Left forelimb (tissue), 1 donor: Measurements from ENCODE around the gene SNHG17.
"Not testable (repeated sequence)": the region's sequence is repeated elsewhere in the genome, so short reads cannot be mapped to it uniquely, and the experiment has no call there.

Source experiments
- DNase-seq: peaks from one replicate; pipeline ENCODE4 v3.0.0-alpha.2; 2018; ENCODE audit warnings: low spot score

Gene SNHG17

DNA sequence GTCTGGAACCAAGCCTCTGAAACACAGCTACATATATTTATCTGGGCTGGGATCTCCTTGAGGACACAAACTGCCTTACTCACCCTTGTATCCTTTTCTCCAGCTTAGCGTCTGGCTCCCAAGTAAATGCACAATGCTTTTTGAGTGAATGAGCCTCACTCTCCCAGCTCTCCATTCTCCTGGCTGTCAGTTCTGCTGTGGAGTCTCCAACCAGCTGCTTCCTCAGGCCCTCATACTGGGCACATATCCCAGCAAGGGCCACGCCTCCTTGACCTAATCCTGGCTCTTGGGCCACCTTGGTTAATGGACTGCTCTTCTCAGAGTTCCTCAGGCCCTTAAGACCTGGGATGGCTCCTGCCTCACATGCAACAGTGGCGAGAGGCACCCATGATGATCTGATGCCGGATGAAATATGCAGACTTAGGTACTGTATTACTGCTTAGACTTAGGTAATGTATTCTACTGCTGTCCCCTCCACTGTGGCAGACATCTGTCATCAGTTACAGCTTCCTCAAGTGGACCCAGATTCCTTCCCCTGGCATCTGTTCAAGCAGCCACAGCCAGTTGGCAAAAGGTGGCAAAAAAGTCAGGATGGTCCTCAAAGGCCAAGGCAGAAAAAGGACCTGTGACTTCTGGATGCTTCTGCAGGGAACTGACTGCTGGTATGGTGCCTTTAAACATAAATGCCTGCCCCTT lies 16.5 kb downstream of the SNHG17 start:
- DNase-seq = peak; percentile 50

DNA sequence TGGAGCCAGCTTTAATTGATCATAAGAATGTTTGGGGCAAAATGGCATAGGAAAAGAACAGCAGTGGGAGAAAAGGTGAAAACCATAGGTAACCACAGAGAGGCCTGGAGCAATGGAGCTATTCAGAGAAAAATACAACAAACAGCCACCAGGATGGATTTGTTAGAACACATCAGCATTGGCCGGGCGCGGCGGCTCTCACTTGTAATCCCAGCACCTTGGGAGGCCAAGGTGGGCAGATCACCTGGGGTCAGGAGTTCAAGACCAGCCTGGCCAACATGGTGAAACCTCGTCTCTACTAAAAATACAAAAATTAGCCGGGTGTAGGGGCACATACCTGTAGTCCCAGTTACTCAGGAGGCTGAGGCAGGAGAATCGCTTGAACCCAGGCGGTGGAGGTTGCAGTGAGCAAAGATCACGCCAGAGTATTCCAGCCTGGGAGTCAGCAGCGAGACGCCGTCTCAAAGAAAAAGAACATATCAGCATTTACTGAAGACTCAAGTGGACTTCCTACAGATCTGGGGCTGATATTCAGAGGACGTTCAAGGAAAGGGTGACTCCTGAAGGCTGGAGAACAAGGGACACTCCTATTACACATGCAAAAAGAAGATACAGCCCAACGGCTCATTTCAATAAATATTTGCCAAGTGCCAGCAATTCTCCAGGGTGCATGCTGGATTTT lies 20.2 kb downstream of the SNHG17 start:
- peak; percentile 2 for DNase-seq

DNA sequence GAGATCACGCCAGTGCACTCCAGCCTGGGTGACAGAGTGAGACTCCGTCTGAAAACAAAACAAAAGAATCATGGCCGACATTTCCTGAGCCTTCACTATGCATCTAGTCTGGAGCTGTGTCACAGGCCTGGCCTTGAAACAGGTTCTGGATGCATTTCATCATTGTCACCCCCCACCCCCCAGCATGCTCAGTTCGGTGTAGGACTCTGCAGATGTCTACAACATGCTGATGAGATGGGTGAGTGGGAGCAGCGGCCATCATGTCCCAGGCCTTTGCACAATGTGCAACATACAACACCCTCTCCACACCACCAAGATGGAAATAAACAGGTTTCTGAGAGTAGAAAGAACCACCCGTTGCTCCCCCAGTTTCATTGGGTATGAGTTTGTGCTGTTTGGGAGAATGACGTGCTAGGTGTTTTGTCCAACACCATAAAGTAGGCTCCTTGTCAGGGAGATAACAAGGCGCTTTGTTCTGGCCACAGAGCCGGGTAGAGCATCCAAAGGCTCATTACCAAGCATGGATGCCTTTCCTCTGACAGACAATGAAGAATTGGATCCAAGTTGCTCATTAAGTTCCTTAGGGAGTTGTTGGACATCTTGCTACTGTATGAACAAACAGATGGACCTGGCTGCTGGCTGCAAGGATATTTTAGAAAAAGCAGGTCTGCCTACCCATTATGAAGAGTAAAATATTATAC lies 22.1 kb downstream of the SNHG17 start:
- DNase-seq = peak; percentile 26

DNA sequence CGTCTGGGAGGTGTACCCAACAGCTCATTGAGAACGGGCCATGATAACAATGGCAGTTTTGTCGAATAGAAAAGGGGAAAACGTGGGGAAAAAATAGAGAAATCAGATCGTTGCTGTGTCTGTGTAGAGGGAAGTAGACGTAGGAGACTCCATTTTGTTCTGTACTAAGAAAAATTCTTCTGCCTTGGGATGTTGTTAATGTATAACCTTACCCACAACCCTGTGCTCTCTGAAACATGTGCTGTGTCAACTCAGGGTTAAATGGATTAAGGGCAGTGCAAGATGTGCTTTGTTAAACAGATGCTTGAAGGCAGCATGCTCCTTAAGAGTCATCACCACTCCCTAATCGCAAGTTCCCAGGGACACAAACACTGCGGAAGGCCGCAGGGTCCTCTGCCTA lies 27.3 kb downstream of the SNHG17 start:
- peak; percentile 26 for DNase-seq

DNA sequence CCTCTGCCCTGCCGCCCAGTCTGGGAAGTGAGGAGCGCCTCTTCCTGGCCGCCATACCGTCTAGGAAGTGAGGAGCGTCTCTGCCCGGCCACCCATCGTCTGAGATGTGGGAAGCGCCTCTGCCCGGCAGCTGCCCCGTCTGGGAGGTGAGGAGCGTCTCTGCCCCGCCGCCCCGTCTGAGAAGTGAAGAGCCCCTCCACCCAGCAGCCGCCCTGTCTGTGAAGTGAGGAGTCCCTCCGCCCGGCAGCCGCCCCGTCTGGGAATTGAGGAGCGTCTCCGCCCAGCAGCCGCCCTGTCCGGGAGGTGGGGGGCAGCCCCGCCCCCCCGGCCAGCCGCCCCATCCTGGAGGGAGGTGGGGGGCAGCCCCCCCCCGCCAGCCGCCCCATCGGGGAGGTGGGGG lies 27.8 kb downstream of the SNHG17 start:
- peak; percentile 30 for DNase-seq

DNA sequence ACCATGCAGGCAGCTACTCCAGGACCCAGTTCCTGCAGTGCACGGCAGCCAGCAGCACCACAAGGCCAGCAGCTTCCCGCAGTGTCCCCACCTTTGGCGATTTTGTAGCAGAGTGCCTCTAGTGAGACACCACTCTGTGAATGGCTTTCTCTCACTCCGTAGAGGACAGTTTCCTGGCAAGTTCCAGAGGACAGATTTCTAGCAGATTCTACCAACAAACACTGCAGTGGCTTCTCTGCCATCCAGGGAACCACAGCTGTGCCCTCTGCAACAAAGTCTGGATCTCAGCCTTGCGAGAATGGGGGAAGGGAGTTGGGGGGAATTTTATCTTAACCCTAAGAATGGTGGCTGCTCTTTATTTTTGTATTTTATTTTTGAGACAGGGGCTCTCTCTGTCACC lies 28.7 kb downstream of the SNHG17 start:
- DNase-seq = peak; percentile 28

DNA sequence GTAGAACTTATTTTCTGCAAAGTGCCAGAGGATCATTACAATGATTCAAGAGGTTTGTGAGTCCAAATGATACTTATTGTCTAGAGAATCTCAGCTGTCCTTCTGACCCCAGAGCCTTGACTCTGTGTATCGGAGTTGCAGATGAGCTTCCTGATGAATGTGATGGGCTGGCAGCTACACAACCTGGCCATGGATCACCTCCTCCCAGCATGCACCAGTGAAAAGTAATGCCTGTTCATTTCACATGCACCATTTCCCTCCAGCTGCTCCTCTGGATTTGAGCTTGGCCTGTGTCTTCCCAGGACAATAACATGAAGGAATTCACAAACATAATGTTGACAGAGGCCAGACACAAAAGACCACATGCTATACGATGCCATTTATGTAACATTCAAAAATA lies 30.0 kb downstream of the SNHG17 start:
- DNase-seq = no peak

DNA sequence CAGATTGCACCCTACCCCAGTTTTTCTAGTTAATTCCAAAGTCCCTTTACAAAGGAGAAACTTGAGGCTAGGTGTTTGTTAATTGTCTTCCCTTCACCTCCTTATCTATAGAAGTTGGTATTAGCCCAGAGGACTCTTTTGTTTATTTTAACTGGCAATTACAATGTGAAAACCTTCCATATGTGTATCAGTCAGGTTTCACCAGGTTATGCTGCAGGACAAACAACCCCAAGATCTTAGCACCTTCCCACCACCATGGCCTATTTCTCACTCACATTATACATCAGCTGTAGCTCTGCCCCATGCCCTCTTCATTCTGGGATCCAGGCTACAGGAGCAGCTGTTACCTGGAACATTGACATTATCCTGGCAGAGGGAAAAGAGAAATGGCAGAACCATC lies 31.1 kb downstream of the SNHG17 start:
- no peak for DNase-seq

DNA sequence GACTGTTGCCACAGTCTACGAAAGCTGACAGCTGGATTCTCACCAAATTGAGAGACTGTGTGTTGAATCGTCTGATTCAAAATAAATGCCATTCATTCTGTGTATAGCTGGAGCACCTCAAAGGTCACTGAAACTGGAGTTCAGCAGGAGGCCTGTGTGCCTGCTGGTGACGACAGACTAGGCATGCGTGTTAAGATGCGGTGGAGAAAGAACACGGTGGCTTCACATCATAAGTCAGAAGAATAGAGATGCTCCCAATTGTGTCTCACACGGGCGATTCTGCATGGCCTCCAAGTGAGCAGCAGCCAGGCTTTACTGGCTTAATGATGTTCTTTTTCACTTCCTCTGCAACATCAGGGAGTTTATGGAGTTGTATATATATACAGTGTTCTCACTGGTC lies 32.3 kb downstream of the SNHG17 start:
- no peak for DNase-seq

DNA sequence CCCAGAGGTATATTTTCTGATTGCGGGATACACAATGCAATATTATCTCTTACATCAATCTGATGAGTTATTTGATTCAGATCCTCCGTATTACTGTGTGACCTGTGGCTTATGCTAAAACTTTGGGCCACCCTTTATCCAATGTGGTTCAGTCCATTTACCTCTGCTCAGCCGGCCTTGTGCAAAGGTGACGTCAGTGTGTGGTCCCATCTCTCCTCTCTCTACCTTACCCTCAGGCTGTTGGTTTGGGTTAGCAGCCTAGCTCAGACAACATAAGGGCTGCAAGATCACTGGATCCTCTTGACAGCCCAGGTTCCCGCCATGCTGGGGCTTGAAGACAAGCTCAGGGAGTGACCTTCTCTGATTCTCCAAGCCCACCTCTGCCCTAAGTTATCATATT lies 33.0 kb downstream of the SNHG17 start:
- DNase-seq = no peak

DNA sequence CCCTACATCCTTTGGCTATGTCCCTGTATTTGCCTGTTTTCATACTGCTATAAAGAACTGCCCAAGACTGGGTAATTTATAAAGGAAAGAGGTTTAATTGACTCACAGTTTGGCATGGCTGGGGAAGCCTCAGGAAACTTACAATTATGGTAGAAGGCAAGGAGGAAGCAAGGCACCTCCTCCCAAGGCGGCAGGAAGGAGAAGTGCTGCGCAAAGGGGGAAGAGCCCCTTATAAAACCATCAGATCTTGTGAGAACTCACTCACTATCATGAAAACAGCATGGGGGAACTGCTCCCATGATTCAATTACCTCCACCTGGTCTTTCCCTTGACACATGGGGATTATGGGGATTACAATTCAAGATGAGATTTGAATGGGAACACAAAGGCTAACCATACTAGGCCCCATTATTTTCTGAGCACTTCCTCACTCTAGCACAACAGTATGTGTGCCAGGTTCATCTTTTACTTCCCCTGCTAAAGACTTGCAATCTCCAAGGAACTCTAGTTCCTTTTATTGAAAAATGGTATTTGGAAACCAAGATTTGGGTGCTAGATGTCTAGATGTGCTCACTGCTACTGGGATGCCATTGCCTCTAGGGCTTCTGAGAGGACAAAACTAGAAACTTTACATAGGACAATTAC lies 39.3 kb downstream of the SNHG17 start:
- DNase-seq = not testable (repeated sequence)

DNA sequence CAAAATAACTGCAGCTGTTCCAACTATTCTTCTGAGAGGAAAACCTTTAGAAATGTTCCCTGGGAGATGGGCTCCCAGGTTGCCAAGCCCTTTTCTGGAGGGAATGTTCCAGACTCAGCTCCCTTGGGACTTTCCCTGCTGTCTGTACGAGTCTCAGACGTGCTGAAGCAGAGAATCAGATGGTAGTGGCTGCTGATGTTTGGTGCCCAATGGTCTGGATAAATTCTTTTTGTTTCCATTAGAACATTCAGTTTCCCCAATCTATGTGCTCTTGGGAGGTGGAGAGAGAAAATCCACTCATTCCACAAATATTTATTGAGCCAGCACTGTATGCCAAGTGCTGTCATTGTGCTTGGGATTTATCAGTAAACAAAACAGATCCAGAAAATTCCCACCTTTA lies 40.0 kb downstream of the SNHG17 start:
- no peak for DNase-seq

DNA sequence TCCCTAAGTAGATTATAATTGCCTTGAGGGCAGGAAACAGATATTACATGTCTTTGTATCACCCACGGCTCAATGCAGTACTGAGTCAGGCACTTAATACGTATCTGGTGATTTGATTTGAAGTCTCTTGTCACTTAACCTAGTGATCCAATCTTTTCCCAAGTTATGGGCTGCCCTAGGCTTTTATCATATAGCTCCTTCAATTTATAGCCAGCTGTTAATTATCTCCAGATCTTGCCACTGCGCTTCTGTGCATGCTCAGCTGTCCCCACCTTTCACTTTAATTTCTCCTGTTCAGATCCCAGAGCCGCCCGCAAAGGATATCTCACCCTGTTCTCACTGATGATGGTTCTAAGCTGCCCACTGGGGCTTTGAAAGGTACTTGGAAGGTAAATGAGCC lies 41.9 kb downstream of the SNHG17 start:
- DNase-seq = no peak

DNA sequence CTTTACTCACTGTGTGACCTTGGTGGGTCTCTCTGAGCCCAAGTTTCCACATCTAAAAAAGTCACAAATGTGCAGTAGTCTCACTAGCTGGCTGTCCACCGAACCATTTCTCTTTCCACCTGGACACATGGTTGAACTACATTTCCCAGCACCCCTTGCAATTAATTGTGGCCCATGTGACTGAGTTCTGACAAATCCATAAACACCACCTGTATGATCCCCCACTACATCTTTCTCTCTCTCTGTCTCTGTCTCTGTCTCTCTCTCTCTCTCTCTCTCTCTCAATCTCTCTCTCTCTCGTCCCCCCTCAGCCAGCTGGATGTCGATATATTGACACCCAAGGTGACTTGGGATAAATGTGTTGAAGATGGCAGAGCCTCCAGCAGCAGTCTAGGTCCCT lies 42.8 kb downstream of the SNHG17 start:
- DNase-seq = no peak

DNA sequence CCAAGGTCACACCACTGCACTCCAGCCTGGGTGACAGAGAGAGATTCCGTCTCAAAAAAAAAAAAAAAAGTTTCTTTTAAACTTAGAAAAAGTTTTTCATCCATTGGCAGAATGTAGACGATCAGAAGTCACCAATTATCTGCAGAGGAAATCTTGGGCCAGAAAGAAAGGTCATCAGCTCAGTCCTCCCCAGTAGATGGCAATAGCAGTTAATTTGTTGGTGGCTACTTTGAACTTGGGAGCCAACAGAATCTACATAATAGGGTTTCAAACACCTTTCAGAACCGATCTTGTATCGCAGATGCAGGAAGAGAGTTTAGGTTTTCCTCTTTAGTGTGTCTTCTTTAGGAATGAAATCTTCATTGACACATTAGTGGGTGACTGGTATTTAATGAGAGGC lies 47.2 kb downstream of the SNHG17 start:
- DNase-seq = no peak

DNA sequence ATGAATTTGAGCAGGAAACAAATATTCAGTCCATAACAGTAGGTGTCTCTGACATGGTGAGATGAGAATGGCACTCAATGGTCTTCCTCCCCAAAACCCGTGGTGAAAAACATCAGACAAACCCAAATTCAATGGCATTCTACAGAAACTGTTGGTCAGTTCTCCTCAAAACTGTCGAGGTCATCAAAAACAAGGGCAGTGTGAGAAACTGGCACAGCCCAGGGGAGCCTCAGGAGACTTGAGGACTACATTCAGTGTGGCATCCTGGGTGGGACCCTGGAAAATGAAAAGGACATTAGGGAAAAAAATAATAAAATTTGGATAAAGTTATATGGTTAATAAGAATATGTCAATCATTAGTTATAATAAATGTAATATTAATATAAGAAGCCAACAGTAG lies 48.3 kb downstream of the SNHG17 start:
- DNase-seq = no peak

DNA sequence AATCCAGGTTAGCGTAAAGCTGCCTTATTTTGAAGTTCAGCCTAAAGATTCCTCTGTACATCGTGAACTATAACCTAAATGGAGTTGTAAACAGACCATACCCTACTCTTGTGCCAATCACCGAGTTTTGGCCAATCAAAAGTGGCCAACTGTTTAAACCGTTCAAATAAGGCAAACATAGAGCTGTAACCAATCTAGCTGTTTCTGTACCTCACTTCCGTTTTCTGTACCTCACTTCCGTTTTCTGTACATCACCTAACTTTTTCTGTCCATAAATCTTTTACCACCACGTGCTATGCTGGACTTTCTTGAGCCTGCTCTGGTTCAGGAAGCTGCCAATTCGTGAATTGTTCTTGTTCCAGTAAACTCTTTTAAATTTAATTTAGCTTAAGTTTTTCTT lies 49.1 kb downstream of the SNHG17 start:
- no peak for DNase-seq

DNA sequence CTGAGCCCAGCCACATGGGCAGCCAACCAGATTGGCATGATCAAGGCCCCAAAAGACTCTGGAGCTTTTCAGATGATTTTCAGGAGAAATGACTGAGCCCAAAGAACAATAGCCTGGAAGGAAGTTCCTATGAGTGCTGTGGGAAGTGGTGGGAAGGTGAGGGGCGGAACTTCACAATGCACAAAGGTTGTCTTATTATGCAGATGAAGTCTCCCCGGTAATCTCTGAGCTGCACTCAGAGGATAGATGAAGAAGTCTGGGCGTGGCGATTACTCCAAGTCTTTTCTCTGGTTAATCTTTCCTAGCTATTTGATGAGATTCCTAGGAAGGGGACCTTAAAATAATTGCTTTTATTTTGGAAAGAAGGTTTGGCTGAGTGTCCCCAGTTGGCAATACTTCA lies 52.0 kb downstream of the SNHG17 start:
- no peak for DNase-seq

DNA sequence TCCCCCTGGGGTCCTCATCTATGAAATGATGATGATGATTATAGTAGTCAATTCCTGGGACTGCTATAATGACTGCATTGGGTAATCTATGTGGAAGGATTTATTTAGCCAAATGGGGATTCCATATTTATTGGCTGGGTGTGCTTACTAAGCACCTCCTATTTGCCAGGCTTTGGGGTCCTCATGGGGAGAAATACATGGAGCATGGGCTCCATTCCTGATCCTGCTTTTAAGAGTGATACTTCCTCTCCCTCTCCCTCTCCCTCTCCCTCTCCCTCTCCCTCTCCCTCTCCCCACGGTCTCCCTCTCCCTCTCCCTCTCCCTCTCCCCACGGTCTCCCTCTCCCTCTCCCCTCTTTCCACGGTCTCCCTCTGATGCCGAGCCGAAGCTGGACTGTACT lies 57.3 kb downstream of the SNHG17 start:
- not testable (repeated sequence) for DNase-seq

DNA sequence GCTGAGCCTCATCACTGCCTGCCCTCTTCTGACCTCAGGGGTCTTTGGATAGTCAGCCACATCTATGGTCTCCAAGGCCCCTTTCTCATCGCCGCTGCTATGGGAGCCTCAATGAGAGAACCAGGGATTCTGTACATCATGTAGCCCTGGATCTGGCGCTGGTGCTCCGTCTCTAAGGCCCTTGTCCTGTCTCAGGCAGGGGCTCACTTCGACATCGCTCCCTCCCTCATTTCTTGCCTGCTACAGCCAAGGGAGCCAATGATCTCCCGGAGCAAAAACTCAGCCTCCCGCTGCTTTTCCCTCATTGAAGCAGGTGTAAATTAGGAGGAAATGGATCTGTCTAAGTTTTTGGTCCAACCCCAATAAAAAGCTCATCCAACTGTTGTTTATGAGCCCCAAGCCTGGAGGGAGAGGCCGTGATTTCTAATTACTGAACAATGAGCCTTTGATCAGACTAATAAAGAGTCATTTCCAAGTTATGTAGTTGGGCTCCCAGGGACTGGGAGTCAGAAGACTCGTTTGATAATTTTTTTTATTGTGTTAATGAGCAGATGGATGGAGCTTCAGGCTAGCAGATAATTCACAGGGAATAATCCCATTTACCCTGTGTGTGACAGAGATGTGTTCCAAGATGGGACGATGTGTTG lies 58.0 kb downstream of the SNHG17 start:
- DNase-seq = no peak

DNA sequence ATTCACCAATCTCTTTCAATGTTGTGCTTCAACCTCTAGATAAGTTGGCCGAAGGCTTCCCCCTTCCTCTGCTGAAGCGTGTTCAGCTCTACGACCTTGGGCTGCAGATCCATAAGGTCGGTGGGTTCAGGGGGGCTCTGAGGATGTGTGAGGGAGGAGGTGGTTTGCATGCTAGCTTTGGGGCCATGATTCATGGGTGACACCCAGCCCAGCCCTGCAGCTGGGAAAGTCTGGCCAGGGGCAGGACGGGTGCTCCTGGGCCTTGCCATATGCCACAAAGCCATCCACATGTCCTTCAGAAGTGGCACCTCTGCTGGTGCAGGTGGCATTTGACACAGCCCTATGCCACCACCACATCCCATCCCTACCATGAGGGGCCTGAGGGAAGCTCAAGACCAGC lies 61.2 kb downstream of the SNHG17 start:
- DNase-seq = no peak

DNA sequence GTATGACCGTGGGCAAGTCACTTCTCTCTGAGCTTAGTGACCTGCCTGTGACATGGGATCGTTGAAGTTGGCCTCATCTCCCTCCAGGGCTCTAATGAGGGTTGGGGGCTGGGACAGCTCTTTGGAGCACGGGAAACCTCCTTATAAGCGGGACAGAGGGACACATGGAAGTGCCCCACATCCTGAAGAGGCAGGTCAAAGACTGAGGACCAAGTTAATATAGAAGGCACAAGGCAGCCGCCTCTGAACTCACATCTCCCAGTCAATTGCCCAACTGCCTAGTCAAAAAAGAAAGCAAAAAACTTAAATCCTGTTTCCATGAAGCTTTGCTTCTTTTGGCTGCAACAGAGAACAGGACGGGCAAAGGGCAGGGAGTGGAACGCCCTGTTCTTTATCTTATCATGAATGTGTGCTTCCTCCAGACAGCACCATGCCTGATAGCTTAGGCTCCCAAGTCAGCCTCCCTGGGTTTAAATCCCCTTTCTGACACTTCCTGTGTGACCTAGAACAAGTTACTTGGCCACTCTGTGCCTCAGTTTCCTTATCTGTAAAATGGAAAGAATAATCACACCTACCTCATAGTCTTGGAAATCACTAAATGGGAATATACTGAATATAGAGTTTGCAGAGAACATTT lies 61.8 kb downstream of the SNHG17 start:
- no peak for DNase-seq
